HS-27A (cell line): ENCODE results near the gene CEBPA.
A peak's percentile ranks its signal among the peaks of the same experiment; 100 is the strongest.

Source experiments
- DNase-seq: peaks from one replicate; pipeline ENCODE4 v3.0.0-alpha.2; 2012; ENCODE audit warnings: low read depth, missing footprints

CEBPA gene

GRCh38 chr19:33287438-33287837 lies 14.9 kb downstream of the CEBPA start:
- no peak for DNase-seq

DNA sequence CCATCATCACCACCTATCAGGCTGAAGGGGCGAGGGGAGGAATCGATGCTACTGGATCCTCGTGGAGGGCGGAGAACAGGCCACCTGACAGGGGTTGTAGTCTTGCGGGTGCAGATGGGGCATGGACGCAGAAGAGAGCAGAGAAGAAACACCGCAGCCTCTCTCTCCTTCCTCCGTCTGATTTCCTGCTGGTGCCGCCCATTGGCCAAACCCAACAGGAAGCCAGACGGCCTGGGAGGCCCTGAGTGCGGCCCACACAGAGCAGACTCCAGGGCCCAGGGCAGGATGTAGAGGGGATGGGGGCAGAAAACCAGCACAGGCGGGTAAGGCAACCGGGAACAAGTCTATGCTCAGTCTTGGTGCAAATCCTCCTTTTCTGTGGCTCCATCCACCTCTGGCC lies 15.4 kb downstream of the CEBPA start:
- DNase-seq = no peak

DNA sequence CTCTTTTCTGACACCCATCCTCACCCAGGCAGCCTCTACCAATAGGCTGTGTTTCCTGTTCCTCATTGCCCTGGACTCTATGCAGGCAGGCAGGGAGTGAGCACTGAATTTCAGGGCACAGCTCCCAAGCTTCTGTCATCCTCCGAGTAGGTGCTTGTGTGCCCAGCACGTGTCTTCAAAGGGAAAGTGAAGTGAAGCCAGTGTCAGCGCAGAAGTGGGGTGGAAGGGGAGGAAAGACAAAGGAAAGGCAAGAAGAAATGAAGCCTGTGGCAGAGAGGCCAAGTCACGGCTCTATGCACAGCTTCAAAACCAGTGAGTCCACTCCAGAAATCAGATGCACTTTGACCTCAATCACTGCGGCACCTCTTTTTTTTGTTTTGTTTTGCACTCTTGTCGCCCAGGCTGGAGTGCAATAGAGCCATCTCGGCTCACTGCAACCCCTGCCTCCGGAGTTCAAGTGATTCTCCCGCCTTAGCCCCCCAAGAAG lies 16.9 kb downstream of the CEBPA start:
- no peak for DNase-seq

GRCh38 chr19:33284756-33285155 lies 17.6 kb downstream of the CEBPA start:
- DNase-seq = no peak

- DNase-seq = no peak
Measured at GRCh38 chr19:33284146-33284643, 18.1 kb downstream of the CEBPA start.

- DNase-seq = no peak
Measured at GRCh38 chr19:33283589-33283988, 18.7 kb downstream of the CEBPA start.

- no peak for DNase-seq
Measured at GRCh38 chr19:33282036-33282671, 20.2 kb downstream of the CEBPA start.

DNA sequence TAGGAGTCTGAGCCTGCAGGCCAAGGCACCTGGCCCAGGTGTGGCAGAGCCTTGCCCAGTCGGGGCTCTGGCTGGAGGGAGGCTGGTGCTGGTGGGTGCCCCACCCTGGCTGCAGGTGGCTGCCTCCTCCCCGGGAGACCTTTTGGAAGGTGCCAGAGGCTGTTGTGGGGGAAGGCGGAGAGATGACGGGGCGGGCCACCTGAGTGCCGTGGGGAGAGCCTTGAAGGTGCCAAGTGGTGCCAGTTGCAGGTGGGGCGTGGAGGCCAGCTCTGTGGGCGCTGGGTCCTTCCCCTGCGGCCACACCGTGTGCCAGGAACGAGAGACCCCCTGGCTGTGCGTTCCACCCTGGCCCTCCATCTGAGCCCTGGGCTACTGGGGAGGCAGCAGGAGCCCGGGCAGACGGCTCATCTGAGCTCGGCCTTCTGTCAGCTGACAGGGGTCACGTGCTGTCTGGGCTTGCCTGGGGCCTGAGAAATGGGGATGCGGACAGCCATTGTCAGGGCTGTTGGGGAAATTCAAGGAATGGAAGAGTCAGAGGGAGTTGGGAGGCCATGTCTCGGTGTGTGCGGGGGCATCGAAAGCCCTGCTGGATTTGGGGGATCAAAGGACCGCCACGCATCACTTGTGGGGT lies 20.9 kb downstream of the CEBPA start:
- DNase-seq = no peak

DNA sequence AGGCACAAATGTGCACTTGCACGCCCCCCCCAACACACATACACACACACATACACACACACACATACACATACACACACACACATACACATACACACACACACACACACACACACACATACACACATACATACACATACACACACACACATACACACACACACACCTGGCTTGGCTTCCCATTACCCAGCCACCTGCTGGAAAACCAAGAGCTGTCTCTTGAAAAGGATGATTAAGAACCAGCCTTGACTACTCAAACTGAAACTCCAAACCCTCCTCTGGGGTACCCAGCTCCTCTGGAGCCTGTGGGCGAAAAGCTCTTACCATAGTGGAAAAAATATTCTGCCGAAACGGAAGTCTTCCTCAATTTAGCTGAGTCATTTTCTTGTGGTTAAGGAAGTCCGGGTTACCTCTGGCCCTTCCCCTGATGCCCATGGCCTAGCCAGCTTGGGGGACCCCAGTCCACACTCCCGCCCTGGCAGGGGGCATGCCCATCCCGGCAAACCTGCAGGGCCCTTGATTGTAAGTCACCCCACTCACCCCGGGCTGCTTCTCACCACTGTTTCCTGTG lies 21.9 kb downstream of the CEBPA start:
- DNase-seq = no peak

DNA sequence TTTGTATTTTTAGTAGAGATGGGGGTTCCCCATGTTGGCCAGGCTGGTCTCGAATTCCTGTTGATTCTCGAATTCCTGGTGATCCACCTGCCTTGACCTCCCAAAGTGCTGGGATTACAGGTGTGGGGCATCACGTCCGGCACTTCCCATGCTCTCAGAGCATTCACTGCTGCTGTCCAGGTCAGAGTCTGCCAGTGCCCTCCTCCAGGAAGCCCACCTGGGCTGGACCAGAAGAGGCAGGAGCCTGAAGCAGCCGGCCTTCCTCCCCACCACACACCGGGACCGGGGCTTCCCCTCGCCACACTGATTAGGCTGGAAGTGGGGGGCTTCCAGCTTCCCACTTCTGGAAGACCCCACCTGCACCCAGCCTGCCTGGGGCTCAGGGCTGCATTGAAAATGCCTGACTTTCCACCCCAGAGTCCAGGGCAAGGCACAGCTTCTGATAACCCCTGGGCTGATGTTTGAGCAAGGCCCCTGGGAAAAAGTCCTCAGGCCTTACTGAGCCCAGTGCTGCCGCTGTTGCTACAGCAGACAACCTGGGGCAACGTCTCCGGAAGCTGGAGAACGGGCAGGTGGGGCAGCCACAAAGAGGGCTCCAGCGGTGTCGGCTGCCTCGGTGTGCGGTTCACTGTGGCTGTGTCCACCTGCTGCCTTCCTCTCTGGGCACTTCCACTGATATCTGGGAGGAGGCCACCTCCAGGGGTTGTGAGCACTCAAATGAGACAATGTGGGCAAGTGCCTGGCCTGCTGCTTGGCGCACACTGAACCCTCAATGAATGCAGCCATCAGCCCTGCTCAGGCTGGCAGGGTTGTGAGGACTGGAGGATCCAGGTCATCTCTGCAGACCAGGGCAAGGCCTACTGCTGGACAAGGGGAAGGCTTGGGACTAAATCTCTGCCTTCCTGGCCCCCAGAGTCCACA lies 22.6 kb downstream of the CEBPA start:
- no peak for DNase-seq

GRCh38 chr19:33278403-33279269 lies 23.7 kb downstream of the CEBPA start:
- no peak for DNase-seq

- no peak for DNase-seq
Measured at GRCh38 chr19:33278023-33278402, 24.3 kb downstream of the CEBPA start.

DNA sequence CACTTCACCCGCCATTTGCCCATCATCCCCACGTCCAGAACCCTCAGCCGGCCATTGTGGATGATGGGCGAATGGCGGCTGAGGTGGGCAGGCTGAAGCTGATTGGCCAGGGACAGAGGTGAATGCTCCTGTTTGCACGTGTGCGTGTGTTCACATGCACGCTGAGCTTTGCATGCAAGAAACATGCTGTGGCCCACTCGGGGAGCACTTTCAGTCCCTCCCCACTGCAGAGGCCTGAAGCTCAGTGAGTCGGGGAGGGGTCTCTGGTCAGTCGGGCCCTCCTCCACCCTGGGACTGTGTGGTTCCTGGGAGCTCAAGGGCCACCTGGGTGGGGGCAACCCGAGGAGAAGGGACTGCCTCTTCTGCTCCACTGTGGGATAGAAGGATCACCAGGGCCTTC lies 24.9 kb downstream of the CEBPA start:
- no peak for DNase-seq

GRCh38 chr19:33275933-33276619 lies 26.3 kb downstream of the CEBPA start:
- no peak for DNase-seq

- no peak for DNase-seq
Measured at GRCh38 chr19:33275559-33275932, 26.8 kb downstream of the CEBPA start.

DNA sequence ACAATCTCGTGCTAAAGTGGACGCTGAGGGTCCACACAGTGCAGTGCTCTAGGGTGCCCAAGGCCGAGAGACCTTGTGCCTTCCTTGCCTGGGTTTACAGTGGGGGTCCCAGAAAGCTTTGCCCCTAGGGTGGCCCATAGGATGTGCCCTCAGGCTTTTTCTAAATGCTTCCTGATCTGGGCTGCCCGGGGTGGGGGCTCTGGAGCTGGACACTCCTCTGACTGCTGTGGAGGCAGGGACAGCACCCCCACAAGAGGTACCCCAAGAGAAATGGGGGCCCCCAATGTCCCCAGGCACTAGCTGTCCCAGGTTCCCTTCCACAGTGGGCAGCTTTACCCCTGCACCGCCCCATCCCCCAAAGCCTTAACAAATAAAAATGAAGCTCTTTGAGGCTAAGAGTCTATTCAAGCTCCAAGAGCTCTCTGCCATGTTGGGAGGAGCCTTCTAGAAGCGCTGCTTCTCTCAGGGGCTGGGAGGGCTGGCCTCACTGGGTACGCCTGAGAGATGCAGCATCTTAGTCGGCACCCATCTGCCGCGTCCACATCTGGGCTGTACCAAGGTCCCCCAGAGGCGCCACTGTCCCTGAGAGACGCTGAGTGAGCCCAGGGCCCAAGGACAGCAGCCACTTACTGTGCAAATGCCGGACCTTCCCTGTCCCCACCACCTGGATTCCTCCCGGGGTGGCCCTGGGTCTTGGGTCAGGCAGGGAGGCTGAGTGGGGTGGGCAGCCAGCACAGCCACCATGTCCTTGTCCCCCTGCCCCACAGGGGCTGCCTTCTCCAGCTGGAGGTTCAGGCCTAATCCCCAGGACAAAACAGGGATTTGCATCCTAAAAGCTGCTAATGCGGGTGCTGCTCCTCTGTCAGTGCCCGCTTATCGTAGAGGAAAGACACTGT lies 27.4 kb downstream of the CEBPA start:
- DNase-seq = no peak

- DNase-seq = peak; percentile 53
Measured at GRCh38 chr19:33273881-33274662, 28.3 kb downstream of the CEBPA start.

DNA sequence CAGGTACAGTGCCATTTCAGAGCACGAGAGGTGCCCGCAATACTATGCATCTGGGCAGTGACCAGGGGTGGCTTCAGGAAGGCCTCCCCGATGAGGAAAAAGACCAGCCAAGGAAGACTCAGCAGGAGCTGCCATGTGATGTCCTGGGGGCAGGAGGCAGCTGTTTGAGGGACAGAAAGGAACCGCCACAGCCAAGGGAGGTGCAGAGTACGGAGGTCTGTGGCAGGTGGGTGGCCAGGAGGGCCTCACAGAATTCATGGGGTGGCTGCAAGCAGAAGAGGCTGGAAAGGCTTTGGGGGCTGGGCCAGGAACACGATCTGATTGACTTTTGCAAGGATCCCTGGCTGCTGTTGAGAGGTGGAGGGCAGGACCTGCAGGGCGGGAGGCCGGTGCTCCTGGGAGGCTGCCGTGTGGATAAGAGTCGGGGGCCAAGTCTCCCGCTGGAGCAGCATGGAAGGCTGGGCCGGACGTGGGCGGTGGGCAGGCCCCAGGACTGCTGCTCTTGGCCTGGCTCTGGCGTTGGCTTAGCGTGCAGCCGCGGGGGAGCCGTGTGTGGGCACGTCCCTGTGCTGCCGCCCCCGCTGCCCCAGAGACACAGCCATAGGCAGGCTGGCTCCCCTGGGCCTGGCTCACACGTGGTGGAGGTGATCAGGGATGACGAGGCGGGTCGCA lies 29.1 kb downstream of the CEBPA start:
- no peak for DNase-seq
